HG02981 (cell line): ENCODE results near the gene OSBPL2.

Experiments
- ATAC-seq: cut with Tn5 transposase; IDR thresholded peaks from one replicate; pipeline ENCODE4 v1.9.1; 2021; ENCODE audit warnings: mild to moderate bottlenecking, moderate library complexity; ENCODE audit not compliant: unreplicated experiment

Gene OSBPL2

DNA sequence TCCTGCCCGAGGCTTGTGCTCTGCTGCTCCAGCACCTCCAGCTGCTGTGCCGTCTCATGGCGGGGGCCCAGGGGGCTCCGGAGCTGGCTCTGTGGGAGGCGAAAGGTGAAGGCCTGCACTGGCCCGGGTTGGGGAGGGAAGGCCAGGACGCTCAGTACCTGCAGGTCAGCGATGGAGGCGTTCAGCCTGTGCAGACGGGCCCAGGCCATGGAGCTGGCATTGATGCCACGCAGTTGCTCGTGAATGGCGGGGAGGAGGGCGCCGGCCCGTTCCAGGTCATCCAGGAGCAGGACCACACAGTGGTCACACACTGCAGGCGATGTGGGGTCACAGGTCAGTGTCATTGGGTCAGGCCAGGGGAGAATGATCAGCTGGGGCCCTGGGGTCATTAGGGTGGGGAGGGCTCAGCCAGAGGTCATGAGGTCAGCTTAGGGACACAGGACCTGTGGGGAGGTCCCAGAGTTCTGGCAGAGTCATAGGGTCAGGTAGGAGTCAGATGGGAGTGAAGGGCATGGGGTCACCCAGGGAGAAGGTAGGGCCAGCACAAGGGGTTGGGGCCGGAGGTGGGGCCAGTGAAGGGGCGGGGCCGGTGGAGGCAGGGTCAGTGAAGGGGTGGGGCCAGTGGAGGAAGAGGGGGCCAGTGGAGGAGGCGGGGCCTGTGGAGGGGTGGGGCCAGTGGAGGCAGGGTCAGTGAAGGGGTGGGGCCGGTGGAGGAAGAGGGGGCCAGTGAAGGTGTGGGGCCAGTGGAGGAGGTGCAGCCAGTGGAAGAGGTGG, 82.4 kb downstream of the OSBPL2 start:
- no peak for ATAC-seq

DNA sequence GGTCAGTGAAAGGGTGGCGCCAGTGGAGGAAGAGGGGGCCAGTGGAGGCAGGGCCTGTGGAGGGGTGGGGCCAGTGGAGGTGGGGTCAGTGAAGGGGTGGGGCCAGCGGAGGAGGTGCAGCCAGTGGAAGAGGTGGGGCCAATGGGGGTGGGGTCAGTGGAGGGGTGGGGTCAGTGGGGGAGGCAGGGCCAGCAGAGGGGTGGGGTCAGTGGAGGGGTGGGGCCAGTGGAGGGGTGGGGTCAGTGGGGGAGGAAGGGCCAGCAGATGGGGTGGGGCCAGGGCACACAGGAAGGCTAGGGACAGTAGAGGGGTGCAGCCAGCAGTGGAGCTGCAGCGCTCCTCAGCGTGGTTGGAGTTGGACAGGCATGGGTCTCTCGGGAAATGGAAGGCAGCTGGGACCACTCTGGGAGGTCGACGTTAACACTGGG, 83.2 kb downstream of the OSBPL2 start:
- ATAC-seq = no peak

DNA sequence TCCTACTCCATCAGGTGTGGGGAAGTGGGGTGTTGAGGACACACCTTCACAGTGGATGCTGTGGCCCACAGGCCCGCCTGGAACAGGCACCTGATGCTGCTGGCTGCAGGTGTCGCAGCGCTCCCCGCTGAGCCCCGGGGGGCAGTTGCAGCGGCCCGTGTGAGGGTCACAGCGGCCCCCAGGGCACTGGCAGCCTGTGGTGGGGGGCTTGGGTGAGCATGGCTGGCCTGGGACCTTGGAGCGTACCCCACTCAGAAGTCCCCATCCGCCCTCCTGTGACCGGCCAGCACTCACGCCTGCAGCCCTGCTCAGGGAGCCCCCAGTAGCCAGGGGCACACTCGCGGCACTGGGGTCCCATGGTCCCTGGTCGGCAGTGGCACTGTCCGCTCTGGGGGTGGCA, 83.7 kb downstream of the OSBPL2 start:
- ATAC-seq = no peak

DNA sequence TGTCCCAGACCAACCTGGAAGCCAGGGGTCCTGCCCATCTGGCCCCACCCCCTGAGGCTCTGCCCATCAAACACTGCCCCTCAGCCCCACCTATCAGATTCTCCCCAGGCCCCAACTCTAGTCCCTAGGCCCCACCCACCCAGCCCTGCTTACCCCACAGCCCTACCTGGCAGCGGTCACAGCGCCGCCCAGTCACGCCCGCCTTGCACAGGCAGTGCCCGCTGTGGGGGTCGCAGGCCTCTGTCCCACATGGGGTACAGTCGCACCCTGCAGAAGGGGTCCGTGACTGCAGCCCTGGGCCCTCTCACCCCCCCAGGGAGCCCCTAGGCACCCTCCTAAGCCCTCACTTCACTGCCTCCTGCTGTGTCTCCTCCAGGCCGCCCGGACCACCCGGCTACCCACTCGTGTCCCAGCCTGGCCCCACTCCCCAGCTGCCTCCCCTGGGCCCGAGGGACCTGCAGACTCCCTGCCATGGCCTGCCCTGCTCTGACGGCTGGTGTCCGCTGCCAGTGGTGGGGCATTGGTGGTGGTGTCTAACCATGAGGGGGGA, 84.2 kb downstream of the OSBPL2 start:
- no peak for ATAC-seq

DNA sequence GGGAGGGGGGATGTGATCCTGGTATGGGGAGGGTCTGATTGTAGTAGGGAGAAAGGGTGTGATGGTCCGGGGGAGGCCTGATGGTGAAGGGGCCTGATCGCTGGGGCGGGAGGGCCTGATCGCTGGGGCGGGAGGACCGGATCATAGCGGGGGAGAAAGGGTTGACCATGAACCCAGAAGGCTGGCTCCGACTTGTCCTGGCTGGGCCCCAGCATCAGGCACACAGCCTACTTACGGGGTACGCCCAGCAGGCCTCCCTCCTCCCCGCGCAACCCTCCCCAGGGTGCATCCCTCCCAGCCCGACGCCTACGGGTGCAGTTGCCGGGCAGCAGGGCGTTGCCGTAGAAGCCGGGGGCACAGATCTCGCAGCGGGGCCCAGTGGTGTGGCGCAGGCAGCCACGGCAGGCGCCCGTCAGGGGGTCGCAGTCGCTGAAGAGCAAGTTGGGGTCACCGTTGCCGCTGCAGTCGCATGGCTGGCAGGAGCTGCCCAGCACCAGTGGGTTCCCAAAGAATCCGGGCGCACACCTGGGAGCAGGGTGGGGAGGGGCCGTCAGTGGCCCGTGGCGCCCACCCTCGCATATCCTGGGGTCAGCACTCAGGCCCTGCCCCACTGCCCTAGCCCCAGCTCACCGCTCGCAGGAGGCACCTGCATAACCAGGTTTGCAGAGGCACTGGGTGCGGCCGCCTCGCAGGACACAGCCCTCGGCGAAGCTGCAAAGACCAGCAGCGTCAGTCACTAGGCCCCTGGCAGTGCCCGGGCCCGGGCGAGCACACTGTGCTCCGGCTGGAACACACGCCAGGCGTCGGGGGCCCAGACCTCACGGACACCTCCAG, 85.0 kb downstream of the OSBPL2 start:
- no peak for ATAC-seq

DNA sequence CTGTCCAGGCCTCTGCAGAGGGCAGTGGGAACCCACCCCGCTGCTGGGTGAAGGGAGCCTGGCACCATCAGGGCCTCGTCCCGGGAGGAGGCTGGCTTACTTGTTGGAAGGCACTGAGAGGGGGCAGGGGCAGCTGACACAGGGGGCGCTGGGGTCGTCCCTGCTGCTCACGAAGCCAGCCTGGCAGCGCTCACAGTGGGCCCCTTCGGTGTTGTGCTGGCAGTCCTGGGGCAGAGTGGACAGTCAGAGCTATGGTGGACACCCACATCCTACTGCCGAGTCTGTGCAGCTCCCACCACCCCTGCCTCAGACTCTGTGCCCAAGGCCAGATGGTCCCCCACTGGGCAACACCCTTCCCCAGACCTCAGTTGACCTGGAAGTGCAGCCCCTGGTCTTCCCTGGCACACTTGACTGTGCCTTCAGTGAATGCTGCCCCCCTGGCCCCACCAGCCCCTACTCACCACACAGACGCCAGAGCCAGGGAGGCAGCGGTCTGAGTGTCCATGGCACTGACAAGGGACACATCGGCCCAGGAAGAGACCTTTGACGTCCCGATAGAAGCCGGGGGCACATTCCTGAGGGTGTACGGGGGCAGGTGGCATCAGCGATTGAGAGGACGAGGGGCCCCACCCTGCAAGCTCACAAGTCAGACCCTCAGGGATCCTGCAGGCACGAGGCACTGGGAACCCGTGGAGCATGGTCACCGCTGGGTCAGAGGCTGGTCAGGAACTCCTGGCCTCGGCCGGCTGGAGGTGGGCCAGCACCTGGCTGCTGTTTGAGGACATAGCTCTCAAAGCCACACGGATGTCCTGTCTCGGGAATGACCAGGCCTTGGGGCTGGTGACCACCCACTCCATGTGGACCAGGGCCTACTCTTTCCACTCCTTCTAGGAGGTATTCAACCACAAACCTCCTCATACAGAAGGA, 85.9 kb downstream of the OSBPL2 start:
- ATAC-seq = no peak

DNA sequence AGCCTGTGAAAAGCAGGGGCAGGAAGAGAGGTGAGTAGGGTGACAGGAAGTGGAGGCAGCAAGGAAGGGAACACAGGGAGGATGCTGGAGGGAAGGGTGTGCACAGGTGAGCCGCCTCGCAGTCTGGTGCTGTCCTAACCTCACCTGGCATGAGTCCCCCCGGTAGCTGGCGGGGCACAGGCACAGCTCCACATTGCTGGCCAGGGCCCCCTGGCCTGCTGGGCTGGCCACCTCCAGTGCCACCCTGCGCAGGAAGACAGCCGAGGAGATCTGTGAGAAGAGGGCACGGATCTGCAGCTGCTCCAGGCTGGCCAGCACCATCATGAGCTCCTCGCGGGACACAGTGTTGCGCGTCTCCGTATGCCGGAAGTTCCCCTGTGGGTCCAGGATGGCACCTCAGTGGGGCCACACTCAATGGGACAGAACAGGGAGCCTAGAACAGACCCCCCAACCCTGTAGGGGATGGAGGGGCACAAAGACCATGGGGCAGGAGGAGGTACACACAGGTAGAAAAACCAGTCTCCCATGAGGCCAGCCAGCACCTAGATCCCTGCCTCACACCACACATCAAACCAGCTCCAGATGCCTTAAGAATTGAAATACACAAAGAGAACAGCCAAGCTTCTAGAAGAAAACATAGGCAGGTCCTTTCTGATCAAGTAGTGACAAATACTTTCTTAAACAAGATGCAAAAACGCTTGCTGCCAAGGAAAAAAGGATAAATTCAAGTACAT, 87.0 kb downstream of the OSBPL2 start:
- no peak for ATAC-seq

DNA sequence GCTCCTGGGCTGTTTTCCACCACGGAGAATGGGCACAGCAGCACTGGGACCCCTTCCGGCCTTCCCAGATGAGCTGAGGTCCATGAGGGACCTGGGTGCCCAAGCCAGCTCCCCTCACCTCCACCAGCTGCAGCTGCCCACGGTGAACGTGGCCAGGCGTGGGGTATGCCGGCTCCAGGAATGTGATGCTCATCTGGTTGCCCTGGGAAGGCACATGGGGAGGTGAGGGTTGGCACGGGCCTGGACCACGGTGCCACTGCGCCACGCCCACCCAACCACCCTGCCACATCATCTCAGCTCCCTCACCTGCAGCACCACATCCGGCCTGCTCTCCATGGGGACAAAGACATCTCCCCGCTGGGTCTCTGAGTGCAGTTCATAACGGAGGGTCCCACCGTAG, 88.2 kb downstream of the OSBPL2 start:
- no peak for ATAC-seq

DNA sequence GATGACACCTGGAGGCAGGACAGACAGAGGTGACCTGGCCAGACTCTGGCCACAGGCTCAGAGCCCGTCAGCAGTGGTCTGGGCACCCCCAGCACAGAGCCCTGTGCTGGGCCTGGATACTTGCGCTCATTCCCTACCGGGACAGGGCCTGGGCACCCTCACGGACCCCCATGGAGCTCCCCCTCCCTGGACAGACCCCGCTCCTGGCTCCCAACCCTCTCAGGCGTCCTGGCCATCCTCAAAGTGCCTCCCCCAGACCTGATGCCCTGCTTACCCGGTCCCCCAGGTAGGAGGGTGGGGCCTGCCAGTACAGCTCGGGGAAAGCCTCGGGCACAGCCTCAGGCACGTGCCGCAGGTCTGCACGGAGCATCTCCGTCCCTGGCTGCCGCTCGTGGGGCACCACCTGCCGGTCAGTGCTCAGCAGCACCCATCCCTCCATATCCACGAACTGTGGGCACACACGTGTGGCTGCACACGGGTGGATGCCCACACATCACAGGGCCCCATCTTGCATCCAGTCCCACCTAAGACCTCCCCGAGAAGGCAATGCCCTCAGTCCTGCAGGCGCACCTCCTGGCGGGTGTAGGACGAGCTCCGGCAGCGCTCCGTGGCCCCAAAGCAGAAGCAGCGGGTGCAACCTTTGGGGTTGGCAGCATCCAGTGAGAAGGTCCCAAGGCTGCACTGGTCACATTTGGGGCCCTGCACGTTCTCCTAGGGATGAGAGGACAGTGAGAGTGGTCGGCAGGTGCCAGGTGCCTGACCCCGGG, 88.8 kb downstream of the OSBPL2 start:
- no peak for ATAC-seq

DNA sequence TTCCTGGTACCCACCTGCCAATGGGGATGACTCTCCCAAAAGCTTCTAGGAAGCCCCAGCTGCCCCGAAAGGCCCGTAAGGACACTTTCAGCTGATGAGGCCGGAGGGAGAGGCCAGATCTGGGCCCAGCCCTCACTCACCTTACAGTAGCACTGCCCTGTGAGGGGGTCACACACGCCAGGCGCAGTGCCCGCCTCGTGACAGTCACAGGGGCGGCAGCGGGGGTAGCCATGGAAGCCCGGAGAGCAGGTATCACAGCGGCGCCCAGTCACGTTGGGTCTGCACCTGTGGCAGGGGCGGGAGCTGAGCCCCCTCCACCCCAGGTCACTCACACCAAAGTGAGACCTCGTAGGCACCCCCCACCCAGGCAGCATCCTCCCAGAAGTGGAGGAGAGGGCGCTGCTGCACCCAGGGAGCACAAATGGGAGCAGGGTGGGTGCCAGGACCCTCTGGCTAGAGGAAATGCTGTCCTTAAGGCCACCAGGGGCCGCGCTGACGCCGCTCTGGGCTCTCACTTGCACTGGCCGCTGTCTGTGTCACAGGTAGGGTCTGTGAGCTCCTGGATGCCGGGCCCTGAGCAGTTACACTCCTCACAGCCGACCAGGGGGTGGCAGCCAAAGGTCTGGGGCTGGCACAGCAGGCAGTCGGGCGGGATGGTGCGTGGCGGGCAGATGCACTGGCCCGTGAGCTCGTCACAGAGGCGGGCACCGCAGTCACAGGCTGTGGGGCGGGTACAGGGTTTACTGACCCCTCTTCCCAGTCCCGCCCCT, 89.6 kb downstream of the OSBPL2 start:
- no peak for ATAC-seq

DNA sequence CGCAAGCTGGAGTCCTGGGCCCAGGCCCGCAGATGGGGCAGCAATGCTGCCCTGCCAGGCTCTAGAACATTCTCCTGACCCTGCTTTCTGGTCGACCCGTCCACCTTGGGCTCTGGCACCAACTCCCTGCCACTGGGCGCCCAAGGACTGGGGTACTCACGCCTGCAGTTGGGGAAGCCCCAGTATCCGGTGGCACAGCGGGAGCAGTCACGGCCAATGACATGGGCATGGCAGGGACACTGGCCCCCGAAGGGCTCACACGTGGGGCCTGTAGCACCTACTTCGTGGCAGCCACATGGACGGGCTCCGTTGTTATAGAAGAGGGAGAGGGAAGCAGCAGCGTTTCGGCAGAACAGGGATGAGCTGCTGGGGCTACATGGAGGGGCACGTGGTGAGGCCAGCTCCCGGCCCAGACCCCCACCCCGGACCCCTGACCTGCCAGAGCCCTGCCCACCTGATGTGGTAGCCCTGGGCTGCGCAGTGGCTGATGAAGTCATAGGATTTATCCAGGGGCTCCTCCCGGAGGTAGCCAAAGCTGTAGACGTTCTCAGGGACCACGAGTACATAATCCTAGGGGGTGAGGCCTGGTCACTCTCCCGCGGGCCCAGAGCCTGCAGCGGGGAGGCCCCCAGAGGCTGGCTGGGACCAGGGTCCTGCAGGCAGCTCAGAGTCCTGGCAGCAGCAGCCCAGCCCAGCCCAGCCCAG, 90.5 kb downstream of the OSBPL2 start:
- ATAC-seq = no peak

DNA sequence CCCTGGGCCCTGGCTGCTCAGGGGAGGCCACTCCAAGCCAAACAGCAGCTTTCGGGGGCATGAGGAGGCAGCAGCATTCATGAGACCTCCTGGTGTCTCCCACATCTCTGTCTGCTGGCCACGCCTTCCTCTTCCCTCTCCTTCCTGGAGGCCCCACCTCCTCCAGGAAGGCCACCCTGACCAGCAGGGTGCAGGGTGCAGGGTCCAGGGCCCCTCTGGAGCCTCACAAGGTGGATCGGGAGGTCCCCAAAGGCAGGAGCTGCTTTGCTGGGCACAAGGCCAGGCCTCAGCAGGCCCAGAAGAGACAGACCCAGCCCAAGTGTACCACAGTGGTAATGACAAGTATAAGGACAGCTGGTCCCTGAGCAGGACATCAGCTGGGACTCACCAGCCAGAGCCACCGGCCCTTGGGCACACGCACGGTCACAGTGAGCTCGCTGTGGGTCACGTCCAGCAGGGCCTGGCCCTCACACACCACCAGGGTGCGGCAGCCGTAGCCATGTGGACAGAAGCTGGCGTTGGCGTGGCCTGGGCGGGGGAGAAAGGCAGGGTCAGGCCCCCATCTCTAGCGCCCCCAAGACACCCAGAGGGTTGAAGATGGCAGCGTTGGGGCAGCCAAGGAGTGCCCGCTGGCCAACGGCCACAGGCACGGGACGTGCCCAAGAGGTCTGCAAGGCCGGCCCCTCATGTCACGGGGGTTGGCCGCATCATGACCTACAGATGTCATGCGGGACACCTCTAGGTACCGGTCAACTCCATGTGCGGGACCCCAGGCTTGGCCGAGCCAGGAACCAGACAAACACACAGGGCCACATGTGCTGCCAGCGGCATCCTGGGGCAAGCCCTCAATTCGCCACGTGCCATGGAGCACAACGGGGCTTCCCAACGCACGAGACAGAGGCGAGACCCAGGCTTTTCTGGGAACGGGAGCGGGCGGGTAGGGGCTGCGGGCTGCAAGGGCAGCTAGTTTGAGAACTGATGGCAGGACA, 91.4 kb downstream of the OSBPL2 start:
- no peak for ATAC-seq

DNA sequence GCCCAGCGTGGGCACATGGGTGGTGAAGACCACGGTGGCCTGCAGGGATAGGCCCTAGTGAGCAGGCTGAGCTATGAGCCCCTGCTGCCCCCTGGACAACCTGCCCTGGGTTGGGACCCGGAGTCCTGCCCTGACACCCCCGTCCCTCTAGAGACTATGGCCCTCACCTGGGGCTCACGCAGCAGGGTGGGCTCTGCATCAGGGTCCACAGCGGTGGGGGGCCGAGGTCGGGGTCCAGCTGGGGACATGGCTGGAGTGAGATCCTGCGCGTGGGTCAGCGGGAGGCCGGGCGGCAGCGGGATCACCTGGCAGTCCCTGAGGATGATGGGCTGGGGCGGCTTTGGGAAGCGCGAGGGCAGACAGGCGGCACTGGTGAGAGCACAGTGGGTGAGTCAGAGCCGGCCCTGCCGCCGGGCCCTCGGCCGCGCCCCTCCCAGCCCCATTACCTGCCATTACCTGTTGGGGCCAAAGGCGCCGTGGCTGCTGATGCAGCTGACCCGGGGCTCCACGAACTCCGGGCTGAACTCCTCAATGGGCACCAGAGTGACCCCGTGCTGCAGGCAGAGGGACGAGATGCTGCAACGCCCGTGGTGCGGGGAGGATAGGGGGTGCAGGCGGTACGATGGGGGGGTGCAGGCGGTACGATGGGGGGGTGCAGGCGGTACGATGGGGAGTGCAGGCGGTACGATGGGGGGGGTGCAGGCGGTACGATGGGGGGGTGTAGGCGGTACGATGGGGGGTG, 92.4 kb downstream of the OSBPL2 start:
- ATAC-seq = no peak

DNA sequence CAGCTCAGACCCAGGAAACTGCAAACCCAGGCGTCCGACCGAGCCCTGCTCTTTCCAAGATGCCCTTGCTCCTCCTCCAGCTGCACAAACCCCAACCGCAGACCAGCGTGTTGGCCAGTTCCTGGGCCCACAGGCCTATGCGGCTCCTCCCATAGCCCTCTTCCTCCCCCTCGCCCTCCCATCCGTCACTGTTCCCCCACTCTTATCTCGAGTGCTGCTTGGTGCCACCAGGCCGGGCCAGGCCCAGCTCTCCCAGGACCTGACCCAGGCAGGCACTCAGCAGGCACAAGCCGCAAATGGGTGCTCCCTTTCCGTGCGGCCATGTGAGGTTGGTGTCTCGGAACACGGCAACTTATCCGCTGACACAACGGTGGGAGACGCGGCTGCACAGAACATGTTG, 93.0 kb downstream of the OSBPL2 start:
- ATAC-seq = no peak

DNA sequence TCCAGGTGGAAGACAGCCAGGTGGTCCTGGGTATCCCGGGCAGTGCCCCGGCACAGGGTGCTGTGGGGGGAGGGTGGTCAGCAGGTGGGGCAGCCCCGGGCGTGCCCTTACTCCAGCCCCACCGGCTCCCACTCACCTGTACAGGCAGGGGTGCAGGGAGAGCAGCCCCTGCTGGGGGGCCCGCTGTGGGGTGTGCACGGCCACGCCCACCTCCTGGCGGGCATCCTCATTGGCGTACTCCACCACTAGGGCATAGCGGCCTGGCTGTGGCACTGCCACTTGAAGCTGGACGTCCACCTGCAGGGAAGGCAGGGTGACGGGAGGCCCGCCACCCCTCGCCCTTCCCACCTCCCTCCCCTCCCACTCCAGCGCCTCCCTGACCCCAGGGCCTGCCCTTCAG, 94.1 kb downstream of the OSBPL2 start:
- ATAC-seq = no peak
